Naive thymus-derived CD4-positive, alpha-beta T cell (primary cell): ENCODE data around the gene LRRC74A. TPM values are rescaled to one million over a fixed set of nuclear protein-coding genes. Genes with fewer than 3 reads are reported as not detected.
A peak's percentile ranks its signal among the peaks of the same experiment; 100 is the strongest.

Experiments
- ATAC-seq: fragments of 150-1000 bp; cut with Tn5 transposase; 2 replicates; pipeline ENCODE4 v1.10.0; 2021; ENCODE audit warnings: mild to moderate bottlenecking, moderate library complexity
- CTCF ChIA-PET: fragments of 350-600 bp; sonication (Branson Sonifier 250); formaldehyde crosslinking; loops from one replicate; lab custom pipeline; 2021; ENCODE audit warnings: antibody characterized with exemption; lab: Charles Lee
- POLR2A ChIA-PET: fragments of 350-600 bp; sonication (Branson Sonifier 250); formaldehyde crosslinking; loops from one replicate; lab custom pipeline; 2021; ENCODE audit warnings: antibody characterized with exemption, inconsistent platforms; lab: Charles Lee
- DNase-seq, 9 donors: peaks; one replicate each; pipeline versions ENCODE4 v3.0.0 to v3.0.0-alpha.2; 2020 to 2022; ENCODE audit warnings: mixed read lengths in 1 of 9
- H3K27ac ChIP-seq: one replicate; pipeline ENCODE4 v1.7.0; 2013; ENCODE audit warnings: mild to moderate bottlenecking, low read depth, low read length, moderate library complexity
- H3K27me3 ChIP-seq, 2 donors: one replicate each; pipeline ENCODE4 v1.7.0; 2013; ENCODE audit warnings: low read length in 2 of 2, mild to moderate bottlenecking in 2 of 2, moderate library complexity in 2 of 2; ENCODE audit not compliant: control insufficient read depth in 2 of 2, insufficient read depth in 2 of 2
- H3K36me3 ChIP-seq, 3 experiments: 1 replicate in 2 of 3; 2 replicates in 1 of 3; pipeline ENCODE4 v1.7.0; 2013; ENCODE audit warnings: low read length in 3 of 3, mild to moderate bottlenecking in 3 of 3, moderate library complexity in 1 of 3; ENCODE audit not compliant: insufficient read depth in 3 of 3, control insufficient read depth in 2 of 3
- H3K4me1 ChIP-seq, 2 donors: one replicate each; pipeline ENCODE4 v1.7.0; 2013; ENCODE audit warnings: low read length in 2 of 2, mild to moderate bottlenecking in 2 of 2, moderate library complexity in 1 of 2; ENCODE audit not compliant: control insufficient read depth in 2 of 2, insufficient read depth in 2 of 2
- H3K4me3 ChIP-seq: 2 replicates; pipeline ENCODE4 v1.7.0; 2013; ENCODE audit warnings: mild to moderate bottlenecking, low read length
- H3K9me3 ChIP-seq, 3 experiments: 1 replicate in 2 of 3; 2 replicates in 1 of 3; pipeline ENCODE4 v1.7.0; 2013; ENCODE audit warnings: low read length in 3 of 3; ENCODE audit not compliant: control insufficient read depth in 2 of 3
- H3K27ac Mint-ChIP-seq, 9 donors: one replicate each; pipeline ENCODE4 v1.8.0; 2020 to 2022; ENCODE audit warnings: mixed read lengths in 9 of 9, mild to moderate bottlenecking in 8 of 9, moderate library complexity in 5 of 9, inconsistent platforms in 2 of 9
- H3K27me3 Mint-ChIP-seq, 5 donors: one replicate each; pipeline ENCODE4 v1.8.0; 2021 to 2022; ENCODE audit warnings: mixed read lengths in 5 of 5, mild to moderate bottlenecking in 1 of 5
- H3K36me3 Mint-ChIP-seq, 5 donors: one replicate each; pipeline ENCODE4 v1.8.0; 2020 to 2022; ENCODE audit warnings: mixed read lengths in 5 of 5, mild to moderate bottlenecking in 3 of 5, inconsistent platforms in 1 of 5
- H3K4me1 Mint-ChIP-seq, 7 donors: one replicate each; pipeline ENCODE4 v1.8.0; 2020 to 2022; ENCODE audit warnings: mixed read lengths in 7 of 7, mild to moderate bottlenecking in 3 of 7, inconsistent platforms in 1 of 7
- H3K4me3 Mint-ChIP-seq, 10 donors: one replicate each; pipeline ENCODE4 v1.8.0; 2020 to 2022; ENCODE audit warnings: mild to moderate bottlenecking in 10 of 10, mixed read lengths in 10 of 10, moderate library complexity in 6 of 10, inconsistent platforms in 2 of 10
- H3K9me3 Mint-ChIP-seq, 11 donors: one replicate each; pipeline ENCODE4 v1.8.0; 2020 to 2022; ENCODE audit warnings: mixed read lengths in 11 of 11, mild to moderate bottlenecking in 4 of 11, inconsistent platforms in 1 of 11, moderate library complexity in 1 of 11
- intact Hi-C, 2 donors: fragments of 100-400 bp; cut with micrococcal nuclease; formaldehyde crosslinking; loops; one replicate each; pipeline ENCODE4 v1.15.1; 2023
- polyA plus RNA-seq, 2 donors: library from polyadenylated mRNA; unstranded; fragments of 300-500 nt; fragmentation: Illumina TruSeq; gene quantifications; one replicate each; pipeline ENCODE4 v1.2.3, GENCODE V29; 2021
- total RNA-seq, 6 experiments: library from RNA in 5 of 6; stranded (reverse) in 5 of 6; gene quantifications; 1 replicate in 5 of 6; 2 replicates in 1 of 6; pipeline ENCODE4 v1.2.3 and lab custom pipeline; 2021 to 2026

The LRRC74A gene
- total RNA-seq (not detected), polyA plus RNA-seq (not detected), total RNA-seq (lab: John Stamatoyannopoulos, UW) (not detected)

GRCh38 chr14:76826122-76826521 lies at the start of gene LRRC74A:
LRRC74A (plus strand) TSS chr14:76826408; CDS start chr14:76826698, 290 bp downstream.
- H3K4me3 Mint-ChIP-seq, result no peak within 1 kb of the TSS
- ATAC-seq, result peak; percentile 22

GRCh38 chr14:76776428-76777251 lies 49.6 kb upstream of the LRRC74A start:
- Histone ChIP-seq H3K27ac (no peak overlapping the region), H3K27me3 (no peaks in the 10 kb centered on the region), H3K9me3 (no peaks in the 10 kb centered on the region), H3K36me3 (peaks cover 0 to 6% (median 0%) of the 10 kb centered on the region in 3 experiments), H3K4me1 (no peaks in the 10 kb centered on the region), H3K4me3 (no peak overlapping the region)
- POLR2A ChIA-PET, result interaction anchor here (0.7 kb wide), 1 partner anchor 15 kb away, joined by 3 read pairs; the partner anchor contains the start of gene VASH1
- ATAC-seq, result no peak
- Mint-ChIP-seq H3K27me3 (no peaks in the 10 kb centered on the region), H3K4me3 (no peak overlapping the region), H3K36me3 (peaks cover 0 to 8% (median 5%) of the 10 kb centered on the region in 5 donors), H3K4me1 (peaks cover 0 to 18% (median 3%) of the 10 kb centered on the region in 7 donors), H3K9me3 (peaks cover 0 to 1% (median 0%) of the 10 kb centered on the region in 11 donors), H3K27ac (peak overlapping the region in 1 of 9 donors; percentile 55)
- DNase-seq, result peak in 1 of 9 donors; percentile 17
- intact Hi-C loops, result no loop called here
- CTCF ChIA-PET, result no interaction called here

More at GRCh38 chr14:76826122-76826521, at the start of gene LRRC74A:
- no peak for DNase-seq
- H3K4me3 ChIP-seq, result no peak within 1 kb of the TSS
- ChIA-PET CTCF (no interaction called here), POLR2A (no interaction called here)
- peak within 1 kb of the TSS in 1 of 9 donors; percentile 27 for H3K27ac Mint-ChIP-seq
- peaks cover 0 to 1% (median 0%) of the 10 kb centered on the region in 7 donors for H3K4me1 Mint-ChIP-seq
- H3K27ac ChIP-seq, result no peak within 1 kb of the TSS
- peaks cover 0 to 22% (median 3%) of the 10 kb centered on the region in 5 donors for H3K27me3 Mint-ChIP-seq
- no peaks in the 10 kb centered on the region for H3K9me3 Mint-ChIP-seq
- H3K4me1 ChIP-seq, result no peaks in the 10 kb centered on the region
- intact Hi-C loops, result no loop called here
- H3K36me3 ChIP-seq, result no peaks in the 10 kb centered on the region
- H3K36me3 Mint-ChIP-seq, result no peaks in the 10 kb centered on the region
- H3K27me3 ChIP-seq, result no peaks in the 10 kb centered on the region
- no peaks in the 10 kb centered on the region for H3K9me3 ChIP-seq

GRCh38 chr14:76777721-76778120 lies 48.5 kb upstream of the LRRC74A start:
- peaks cover 0 to 16% (median 0%) of the 10 kb centered on the region in 3 experiments for H3K36me3 ChIP-seq
- peak overlapping the region in 1 of 10 donors; percentile 30 for H3K4me3 Mint-ChIP-seq
- no peak overlapping the region for H3K4me3 ChIP-seq
- ChIA-PET POLR2A (no interaction called here), CTCF (no interaction called here)
- H3K36me3 Mint-ChIP-seq, result peaks cover 0 to 12% (median 7%) of the 10 kb centered on the region in 5 donors
- peaks cover 0 to 3% of the 10 kb centered on the region in 2 donors for H3K4me1 ChIP-seq
- H3K9me3 Mint-ChIP-seq, result peaks cover 0 to 1% (median 0%) of the 10 kb centered on the region in 11 donors
- no peaks in the 10 kb centered on the region for H3K27me3 ChIP-seq
- H3K4me1 Mint-ChIP-seq, result peaks cover 1 to 29% (median 3%) of the 10 kb centered on the region in 7 donors
- intact Hi-C loops, result no loop called here
- H3K27ac Mint-ChIP-seq, result peak overlapping the region in 3 of 9 donors; percentile 52 to 68 (median 55)
- H3K27me3 Mint-ChIP-seq, result no peaks in the 10 kb centered on the region
- peak in 1 of 9 donors; percentile 20 for DNase-seq
- no peak overlapping the region for H3K27ac ChIP-seq
- H3K9me3 ChIP-seq, result no peaks in the 10 kb centered on the region
- ATAC-seq, result no peak

- H3K4me1 ChIP-seq, result peaks cover 0 to 6% of the 10 kb centered on the region in 2 donors
- intact Hi-C loops, result no loop called here
- DNase-seq (peak in 1 of 9 donors; percentile 13), ATAC-seq (no peak)
- ChIA-PET POLR2A (no interaction called here), CTCF (no interaction called here)
- no peaks in the 10 kb centered on the region for H3K9me3 ChIP-seq
- Mint-ChIP-seq H3K36me3 (peaks cover 0 to 20% (median 9%) of the 10 kb centered on the region in 5 donors), H3K27me3 (no peaks in the 10 kb centered on the region), H3K9me3 (peaks cover 0 to 1% (median 0%) of the 10 kb centered on the region in 11 donors), H3K27ac (peak overlapping the region in 1 of 9 donors; percentile 82), H3K4me3 (no peak overlapping the region), H3K4me1 (peaks cover 6 to 33% (median 10%) of the 10 kb centered on the region in 7 donors)
- H3K27ac ChIP-seq, result no peak overlapping the region
- no peaks in the 10 kb centered on the region for H3K27me3 ChIP-seq
- peaks cover 0 to 21% (median 0%) of the 10 kb centered on the region in 3 experiments for H3K36me3 ChIP-seq
- no peak overlapping the region for H3K4me3 ChIP-seq
Measured at GRCh38 chr14:76778546-76779215, 47.5 kb upstream of the LRRC74A start.

GRCh38 chr14:76779221-76780057 lies 46.8 kb upstream of the LRRC74A start:
- POLR2A ChIA-PET, result no interaction called here
- CTCF ChIA-PET, result no interaction called here
- H3K4me1 Mint-ChIP-seq, result peaks cover 7 to 37% (median 10%) of the 10 kb centered on the region in 7 donors
- Histone ChIP-seq H3K27ac (no peak overlapping the region), H3K36me3 (peaks cover 0 to 28% (median 0%) of the 10 kb centered on the region in 3 experiments), H3K27me3 (no peaks in the 10 kb centered on the region), H3K4me3 (no peak overlapping the region), H3K9me3 (no peaks in the 10 kb centered on the region), H3K4me1 (peaks cover 0 to 6% of the 10 kb centered on the region in 2 donors)
- peak in 1 of 9 donors; percentile 15 for DNase-seq
- ATAC-seq, result no peak
- H3K4me3 Mint-ChIP-seq, result no peak overlapping the region
- H3K36me3 Mint-ChIP-seq, result peaks cover 0 to 23% (median 9%) of the 10 kb centered on the region in 5 donors
- peak overlapping the region in 1 of 9 donors; percentile 4 for H3K27ac Mint-ChIP-seq
- intact Hi-C loops, result no loop called here
- H3K9me3 Mint-ChIP-seq, result peaks cover 0 to 3% (median 0%) of the 10 kb centered on the region in 11 donors
- H3K27me3 Mint-ChIP-seq, result no peaks in the 10 kb centered on the region

- POLR2A ChIA-PET, result no interaction called here
- DNase-seq (peak in 1 of 9 donors; percentile 10), ATAC-seq (no peak)
- intact Hi-C loops, result no loop called here
- Histone ChIP-seq H3K27ac (no peak overlapping the region), H3K36me3 (peaks cover 0 to 28% (median 0%) of the 10 kb centered on the region in 3 experiments), H3K4me3 (no peak overlapping the region), H3K27me3 (no peaks in the 10 kb centered on the region), H3K9me3 (no peaks in the 10 kb centered on the region), H3K4me1 (peaks cover 0 to 6% of the 10 kb centered on the region in 2 donors)
- H3K4me3 Mint-ChIP-seq, result no peak overlapping the region
- H3K36me3 Mint-ChIP-seq, result peaks cover 0 to 23% (median 12%) of the 10 kb centered on the region in 5 donors
- H3K4me1 Mint-ChIP-seq, result peaks cover 10 to 43% (median 14%) of the 10 kb centered on the region in 7 donors
- peaks cover 0 to 3% (median 0%) of the 10 kb centered on the region in 11 donors for H3K9me3 Mint-ChIP-seq
- peak overlapping the region in 1 of 9 donors; percentile 4 for H3K27ac Mint-ChIP-seq
- H3K27me3 Mint-ChIP-seq, result no peaks in the 10 kb centered on the region
- CTCF ChIA-PET, result no interaction called here
Measured at GRCh38 chr14:76780058-76780345, 46.2 kb upstream of the LRRC74A start.
